Bronchial smooth muscle cell (primary cell): ENCODE measurements around the gene THSD1. TPM values are rescaled to one million over a fixed set of nuclear protein-coding genes. Genes with fewer than 3 reads are reported as not detected.

Experiments used
- total RNA-seq: library from RNA; depleted of rRNA; stranded (reverse); fragments of >200 nt; gene quantifications from 2 replicates; pipeline ENCODE4 v1.2.1, GENCODE V29; 2014

THSD1 gene, protein sequence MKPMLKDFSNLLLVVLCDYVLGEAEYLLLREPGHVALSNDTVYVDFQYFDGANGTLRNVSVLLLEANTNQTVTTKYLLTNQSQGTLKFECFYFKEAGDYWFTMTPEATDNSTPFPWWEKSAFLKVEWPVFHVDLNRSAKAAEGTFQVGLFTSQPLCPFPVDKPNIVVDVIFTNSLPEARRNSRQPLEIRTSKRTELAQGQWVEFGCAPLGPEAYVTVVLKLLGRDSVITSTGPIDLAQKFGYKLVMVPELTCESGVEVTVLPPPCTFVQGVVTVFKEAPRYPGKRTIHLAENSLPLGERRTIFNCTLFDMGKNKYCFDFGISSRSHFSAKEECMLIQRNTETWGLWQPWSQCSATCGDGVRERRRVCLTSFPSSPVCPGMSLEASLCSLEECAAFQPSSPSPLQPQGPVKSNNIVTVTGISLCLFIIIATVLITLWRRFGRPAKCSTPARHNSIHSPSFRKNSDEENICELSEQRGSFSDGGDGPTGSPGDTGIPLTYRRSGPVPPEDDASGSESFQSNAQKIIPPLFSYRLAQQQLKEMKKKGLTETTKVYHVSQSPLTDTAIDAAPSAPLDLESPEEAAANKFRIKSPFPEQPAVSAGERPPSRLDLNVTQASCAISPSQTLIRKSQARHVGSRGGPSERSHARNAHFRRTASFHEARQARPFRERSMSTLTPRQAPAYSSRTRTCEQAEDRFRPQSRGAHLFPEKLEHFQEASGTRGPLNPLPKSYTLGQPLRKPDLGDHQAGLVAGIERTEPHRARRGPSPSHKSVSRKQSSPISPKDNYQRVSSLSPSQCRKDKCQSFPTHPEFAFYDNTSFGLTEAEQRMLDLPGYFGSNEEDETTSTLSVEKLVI
- total RNA-seq = 3.9 and 9.0 TPM in 2 replicates

DNA sequence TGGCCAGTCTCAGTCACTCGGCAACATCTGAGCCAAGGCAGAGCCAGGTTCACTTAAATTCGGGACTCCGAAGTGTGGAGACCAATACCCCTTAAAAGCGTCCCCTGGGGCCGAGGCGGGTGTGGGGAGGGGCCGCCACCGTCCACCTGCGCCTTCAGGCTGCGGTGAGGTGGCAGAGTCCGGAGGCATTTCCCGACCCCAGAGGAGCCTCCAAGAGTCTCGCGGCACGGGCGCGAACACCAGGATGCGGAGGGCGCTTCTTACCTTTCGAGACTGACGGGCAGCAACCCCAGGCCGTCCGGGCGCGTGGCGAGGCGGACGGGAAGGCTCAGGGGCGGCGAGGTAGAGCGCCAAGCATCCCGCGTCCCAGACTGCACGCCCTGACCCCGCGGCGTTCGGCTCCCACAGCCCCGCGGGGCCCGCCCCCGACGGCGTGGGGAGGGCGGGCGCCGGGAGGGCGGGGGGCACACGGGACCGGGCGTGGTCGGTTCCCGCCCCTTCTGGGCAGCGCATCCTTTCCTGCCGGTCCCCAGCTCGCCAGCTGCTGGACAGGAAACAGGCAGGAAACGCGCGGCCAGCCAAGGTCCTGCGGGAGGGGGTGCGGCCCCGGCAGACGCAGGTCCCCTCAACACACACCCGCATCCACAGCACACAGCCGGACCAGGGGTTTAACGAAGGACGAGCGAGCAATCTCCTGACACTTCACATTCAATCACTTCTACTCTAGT is at the start of gene THSD1:
TSS of gene THSD1 (minus strand) at position 406 of the 728 bp plus-strand sequence. CDS start 3,572 bp downstream, outside the sequence.

DNA sequence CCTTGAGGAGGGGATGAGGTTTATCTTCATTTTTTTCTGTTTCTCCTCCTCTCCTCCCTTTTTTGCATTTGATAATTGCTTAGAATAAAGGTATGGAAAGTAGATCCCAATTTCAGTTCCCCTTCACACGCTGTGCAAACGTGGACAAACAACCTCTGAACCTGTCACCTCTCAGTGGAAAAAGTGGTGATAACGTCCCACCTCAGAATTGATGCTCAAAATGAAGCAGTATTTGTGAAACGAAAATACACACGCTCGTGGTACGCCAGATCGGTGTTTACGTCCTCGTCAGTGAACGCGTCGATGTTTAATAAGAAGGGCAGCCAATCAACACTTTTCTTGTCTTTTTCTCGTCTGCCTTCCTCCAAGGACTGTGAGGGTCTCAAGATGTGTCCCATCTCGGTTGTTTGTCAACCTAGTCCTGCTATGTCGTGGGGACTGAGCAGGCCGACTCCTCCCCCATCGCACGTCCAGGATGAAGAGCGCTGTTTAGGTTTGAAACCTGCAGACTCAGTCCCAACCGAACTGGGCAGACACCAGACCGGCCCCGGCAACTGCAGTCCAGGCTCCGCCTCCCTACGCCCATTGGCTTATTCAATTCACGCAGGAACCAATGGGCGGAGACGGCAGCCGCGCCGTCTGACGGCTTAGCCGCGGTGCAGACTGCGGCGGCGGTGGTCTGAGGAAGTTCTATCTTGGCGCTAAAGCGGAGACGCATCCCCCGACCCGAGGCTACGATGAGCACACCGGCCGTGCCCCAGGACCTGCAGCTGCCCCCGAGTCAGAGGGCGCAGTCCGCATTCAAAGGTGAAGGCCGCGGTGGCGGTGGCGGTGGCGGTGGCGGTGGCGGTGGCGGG is 49.1 kb upstream of the THSD1 start, which contains the start of gene CKAP2:
TSS of gene CKAP2 (plus strand) at position 659 of the 857 bp plus-strand sequence. CDS start at position 738, 79 bp downstream.

DNA sequence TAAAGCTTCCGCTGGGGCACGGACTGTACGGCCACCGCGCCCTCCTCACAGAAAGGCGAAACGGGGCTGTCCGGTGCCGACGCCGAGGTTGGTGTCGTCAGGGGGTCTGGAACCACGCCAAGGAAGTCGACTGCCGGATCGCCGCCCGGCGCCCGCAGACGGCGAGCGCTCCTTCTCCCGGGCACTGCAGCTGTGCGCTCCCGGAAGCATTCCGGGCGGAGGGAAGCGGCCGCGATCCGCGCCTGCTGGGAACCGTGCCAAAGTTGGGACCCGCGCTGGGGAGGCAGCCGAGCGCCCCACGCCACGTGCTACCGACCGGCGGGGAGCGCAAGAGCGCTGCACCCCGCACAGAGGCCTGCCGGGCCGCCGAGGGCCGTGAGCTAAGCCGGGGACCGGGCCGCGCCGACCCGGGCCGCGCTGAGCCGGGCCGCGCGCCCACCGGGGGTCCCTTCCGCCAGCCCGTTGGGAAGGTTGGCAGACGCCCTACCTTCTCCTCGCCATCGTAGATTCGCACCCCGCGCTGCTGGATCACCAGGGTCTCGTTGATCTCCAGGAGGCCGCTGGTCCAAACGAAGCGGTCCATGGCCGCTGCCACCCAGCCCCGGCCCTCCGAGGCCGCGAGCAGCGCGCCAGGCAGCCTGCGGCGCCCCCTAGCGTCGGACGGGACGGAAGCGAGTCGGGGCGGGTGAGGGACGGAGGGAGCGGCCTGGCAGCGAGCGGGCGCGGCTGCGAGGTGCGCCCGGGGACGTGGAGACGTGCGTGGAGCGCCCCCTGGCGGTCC is 44.2 kb upstream of the THSD1 start, which contains the start of gene VPS36:
TSS of gene VPS36 (minus strand) at position 623 of the 781 bp plus-strand sequence. CDS start at position 583, 40 bp downstream.

Other genes starting within 250 kb of the THSD1 start
- 9.0 and 9.3 TPM in 2 replicates for gene NEK3, start 246.6 kb downstream of the THSD1 start, total RNA-seq
- 14.0 and 17.8 TPM in 2 replicates for gene VPS36, start 44.5 kb upstream of the THSD1 start, total RNA-seq
- gene CKAP2, start 49.3 kb upstream of the THSD1 start, total RNA-seq = 3.5 and 8.7 TPM in 2 replicates
- gene HNRNPA1L2, start 236.3 kb upstream of the THSD1 start, total RNA-seq = 3.0 and 3.3 TPM in 2 replicates
- 36.3 and 37.8 TPM in 2 replicates for gene SUGT1, start 246.7 kb upstream of the THSD1 start, total RNA-seq